Measurements from ENCODE around the gene PRLR.

DNA sequence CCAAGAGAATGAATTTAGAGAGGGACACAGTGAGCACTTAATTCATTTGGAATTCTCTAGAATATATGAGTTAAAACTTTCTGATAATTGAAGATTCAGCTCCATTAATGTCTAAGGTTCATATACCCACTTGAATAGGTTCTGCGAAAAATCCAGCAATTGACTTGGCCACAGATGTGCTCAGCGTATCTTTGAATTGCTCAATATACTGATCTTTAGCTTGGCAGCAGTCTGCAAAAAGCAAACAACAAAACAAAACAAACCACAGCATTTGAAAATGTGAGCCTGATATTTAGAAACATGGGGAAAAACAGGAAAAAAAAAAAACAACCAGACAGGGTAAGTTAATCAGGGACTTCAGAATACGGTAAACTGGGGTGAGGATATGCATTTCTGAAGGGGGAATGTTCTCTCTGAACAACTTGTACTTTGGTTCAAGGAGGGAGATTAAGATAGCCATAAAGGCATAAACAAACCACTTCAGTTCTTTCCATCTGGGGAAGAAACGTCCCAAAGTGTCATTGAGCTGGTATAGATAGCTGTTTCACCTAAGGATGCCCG, 203.9 kb downstream of the PRLR start:
- TF ChIP-seq, protein P1, sequence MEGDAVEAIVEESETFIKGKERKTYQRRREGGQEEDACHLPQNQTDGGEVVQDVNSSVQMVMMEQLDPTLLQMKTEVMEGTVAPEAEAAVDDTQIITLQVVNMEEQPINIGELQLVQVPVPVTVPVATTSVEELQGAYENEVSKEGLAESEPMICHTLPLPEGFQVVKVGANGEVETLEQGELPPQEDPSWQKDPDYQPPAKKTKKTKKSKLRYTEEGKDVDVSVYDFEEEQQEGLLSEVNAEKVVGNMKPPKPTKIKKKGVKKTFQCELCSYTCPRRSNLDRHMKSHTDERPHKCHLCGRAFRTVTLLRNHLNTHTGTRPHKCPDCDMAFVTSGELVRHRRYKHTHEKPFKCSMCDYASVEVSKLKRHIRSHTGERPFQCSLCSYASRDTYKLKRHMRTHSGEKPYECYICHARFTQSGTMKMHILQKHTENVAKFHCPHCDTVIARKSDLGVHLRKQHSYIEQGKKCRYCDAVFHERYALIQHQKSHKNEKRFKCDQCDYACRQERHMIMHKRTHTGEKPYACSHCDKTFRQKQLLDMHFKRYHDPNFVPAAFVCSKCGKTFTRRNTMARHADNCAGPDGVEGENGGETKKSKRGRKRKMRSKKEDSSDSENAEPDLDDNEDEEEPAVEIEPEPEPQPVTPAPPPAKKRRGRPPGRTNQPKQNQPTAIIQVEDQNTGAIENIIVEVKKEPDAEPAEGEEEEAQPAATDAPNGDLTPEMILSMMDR (conservative IDR thresholded peaks at IDR 0.05 in 1 of 2, IDR thresholded peaks at IDR 0.05 in 1 of 2; ENCODE audit: extremely low read depth in 1 of 2, insufficient read depth in 1 of 2, low read depth in 1 of 2, low read length in 2 of 2), result no peak
- no peak for TF ChIP-seq EZH2 (IDR thresholded peaks at IDR 0.05; ENCODE audit: borderline replicate concordance, low read length)

All from mammary epithelial cell (primary cell).